HepG2 (cell line): Measurements from ENCODE around the gene GPX7. TPM values are rescaled to one million over a fixed set of nuclear protein-coding genes. Genes with fewer than 3 reads are reported as not detected.
A peak's percentile ranks its signal among the peaks of the same experiment; 100 is the strongest.

Experiments
- ATAC-seq: fragments of 200-7000 bp; cut with Tn5 transposase; 3 replicates; pipeline ENCODE4 v1.9.1; 2020; ENCODE audit warnings: mild to moderate bottlenecking, moderate library complexity
- BruUV-seq: library from RNA; stranded (reverse); fragments of 400-500 nt; replicated peaks from 2 replicates; lab custom pipeline; 2021; lab: Mats Ljungman, UMichigan
- CTCF ChIA-PET: fragments of 300-600 bp; formaldehyde crosslinking; extraction: SDS; loops from one replicate; lab custom pipeline; 2021; ENCODE audit warnings: low total read pairs, inconsistent platforms, low intra/inter-chr PET ratio; lab: Yijun Ruan, JAX
- POLR2A ChIA-PET: fragments of 350-600 bp; sonication (Branson Sonifier 250); formaldehyde crosslinking; loops from one replicate; lab custom pipeline; 2020; ENCODE audit warnings: antibody characterized with exemption, inconsistent platforms; lab: Yijun Ruan, JAX
- DNase-seq: peaks from one replicate; pipeline ENCODE4 v3.0.0-alpha.2; 2015; ENCODE audit warnings: low spot score
- FAIRE-seq: peaks from 3 replicates; lab custom pipeline; 2011; peaks lifted over from hg19 to GRCh38; lab: Jason Lieb, UNC
- H2AFZ ChIP-seq: one replicate; pipeline ENCODE4 v1.6.1; 2011; ENCODE audit warnings: low read length, inconsistent platforms
- H3K27ac ChIP-seq: fragments of 300-600 bp; 3 replicates; pipeline ENCODE4 v1.8.0; 2011; ENCODE audit warnings: mixed run types, mild to moderate bottlenecking, mixed read lengths, low read length, inconsistent platforms; ENCODE audit not compliant: insufficient read depth; ENCODE audit errors: extremely low read length
- H3K27me3 ChIP-seq, 2 experiments: fragments of 200-600 bp in 1 of 2; 2 replicates in 1 of 2; 3 replicates in 1 of 2; pipeline versions ENCODE4 v1.6.0 to v1.8.0; 2011; ENCODE audit warnings: low read length in 2 of 2, mild to moderate bottlenecking in 2 of 2, moderate library complexity in 2 of 2, inconsistent platforms in 1 of 2; ENCODE audit not compliant: insufficient read depth in 2 of 2, control insufficient read depth in 1 of 2
- H3K36me3 ChIP-seq, 2 experiments: fragments of 200-600 bp in 1 of 2; replicated peaks in 1 of 2; 2 replicates in 1 of 2; 3 replicates in 1 of 2; pipeline versions ENCODE4 v1.5.1 to v1.8.0; 2011; ENCODE audit warnings: low read length in 2 of 2, inconsistent platforms in 1 of 2; ENCODE audit not compliant: insufficient read depth in 2 of 2, control insufficient read depth in 1 of 2
- H3K4me1 ChIP-seq: 2 replicates; pipeline ENCODE4 v1.5.1; 2012; ENCODE audit warnings: low read length, inconsistent platforms; ENCODE audit not compliant: insufficient read depth
- H3K4me2 ChIP-seq: 2 replicates; pipeline ENCODE4 v1.6.0; 2011; ENCODE audit warnings: low read depth, low read length, inconsistent platforms
- H3K4me3 ChIP-seq, 3 experiments: fragments of 200-600 bp in 1 of 3; sonication (generic), shearing (Covaris generic) in 1 of 3; replicated peaks in 1 of 3; 2 replicates each; pipeline ENCODE4 v1.5.1; 2011 to 2016; ENCODE audit warnings: low read length in 3 of 3, inconsistent platforms in 2 of 3, low read depth in 2 of 3, mild to moderate bottlenecking in 2 of 3, control low read depth in 1 of 3, mixed read lengths in 1 of 3; ENCODE audit not compliant: insufficient read depth in 1 of 3
- H3K79me2 ChIP-seq: one replicate; pipeline ENCODE4 v1.6.1; 2011; ENCODE audit warnings: low read length, inconsistent platforms; ENCODE audit not compliant: insufficient read depth
- H3K9ac ChIP-seq: 2 replicates; pipeline ENCODE4 v1.6.0; 2011; ENCODE audit warnings: mild to moderate bottlenecking, low read depth, low read length, inconsistent platforms; ENCODE audit not compliant: insufficient read depth
- H3K9me3 ChIP-seq: 2 replicates; pipeline ENCODE4 v1.5.1; 2012; ENCODE audit warnings: mild to moderate bottlenecking, low read length
- H4K20me1 ChIP-seq: 2 replicates; pipeline ENCODE4 v1.6.0; 2011; ENCODE audit warnings: inconsistent platforms, mild to moderate bottlenecking, low read length, moderate library complexity; ENCODE audit not compliant: insufficient read depth
- GATAD1 ChIP-seq: IDR thresholded peaks from 2 replicates; pipeline ENCODE4 v1.6.1; 2016; ENCODE audit warnings: missing genetic modification reagents, missing compliant biosample characterization
- KDM2A ChIP-seq: sonication (generic); formaldehyde crosslinking; IDR thresholded peaks from 2 replicates; pipeline ENCODE4 v1.4.0; 2020; ENCODE audit warnings: low read depth, missing genetic modification reagents, borderline replicate concordance
- LBX2 ChIP-seq: sonication (generic); formaldehyde crosslinking; IDR thresholded peaks from 2 replicates; pipeline ENCODE4 v1.5.0; 2020; ENCODE audit warnings: missing genetic modification reagents, mild to moderate bottlenecking, borderline replicate concordance
- RFXAP ChIP-seq: sonication (generic); formaldehyde crosslinking; IDR thresholded peaks from 2 replicates; pipeline ENCODE4 v1.4.0; 2020; ENCODE audit warnings: missing genetic modification reagents, borderline replicate concordance
- SP140L ChIP-seq: sonication (generic); formaldehyde crosslinking; IDR thresholded peaks from 2 replicates; pipeline ENCODE4 v1.4.0; 2020; ENCODE audit warnings: missing genetic modification reagents, borderline replicate concordance
- TP53 ChIP-seq: sonication (generic); formaldehyde crosslinking; conservative IDR thresholded peaks from 2 replicates; pipeline ENCODE4 v1.4.0; 2020; ENCODE audit warnings: missing genetic modification reagents
- ZBTB49 ChIP-seq: sonication (generic); formaldehyde crosslinking; IDR thresholded peaks from 2 replicates; pipeline ENCODE4 v1.4.0; 2020; ENCODE audit warnings: missing genetic modification reagents, borderline replicate concordance
- ZFP36 ChIP-seq: fragments of 150-350 bp; IDR thresholded peaks from 2 replicates; pipeline ENCODE4 v1.6.1; 2018; ENCODE audit warnings: borderline replicate concordance, low read length, low read depth; ENCODE audit not compliant: partially characterized antibody
- ZNF180 ChIP-seq: sonication (generic); formaldehyde crosslinking; IDR thresholded peaks from 2 replicates; pipeline ENCODE4 v1.4.0; 2020; ENCODE audit warnings: low read depth, missing genetic modification reagents, borderline replicate concordance
- ZNF224 ChIP-seq: sonication (generic); formaldehyde crosslinking; IDR thresholded peaks from 2 replicates; pipeline ENCODE4 v1.5.0; 2020; ENCODE audit warnings: mild to moderate bottlenecking, missing genetic modification reagents
- ZNF263 ChIP-seq: sonication (generic); formaldehyde crosslinking; IDR thresholded peaks from 2 replicates; pipeline ENCODE4 v1.4.0; 2020; ENCODE audit warnings: missing genetic modification reagents
- ZNF317 ChIP-seq: sonication (generic); formaldehyde crosslinking; IDR thresholded peaks from 2 replicates; pipeline ENCODE4 v1.5.0; 2020; ENCODE audit warnings: mild to moderate bottlenecking, missing genetic modification reagents
- ZNF558 ChIP-seq: sonication (generic); formaldehyde crosslinking; IDR thresholded peaks from 2 replicates; pipeline ENCODE4 v1.9.0; 2022; ENCODE audit warnings: mild to moderate bottlenecking, missing genetic modification reagents, borderline replicate concordance
- ZNF605 ChIP-seq: sonication (generic); formaldehyde crosslinking; IDR thresholded peaks from 2 replicates; pipeline ENCODE4 v1.8.0; 2022; ENCODE audit warnings: mild to moderate bottlenecking, missing genetic modification reagents
- ZXDC ChIP-seq: sonication (generic); formaldehyde crosslinking; IDR thresholded peaks from 2 replicates; pipeline ENCODE4 v1.5.0; 2020; ENCODE audit warnings: mild to moderate bottlenecking, missing genetic modification reagents
- WGBS: methylation state at CpG from one replicate; pipeline ENCODE4 v1.1.6; 2017; ENCODE audit warnings: low lambda C conversion rate; 5-methylcytosine and 5-hydroxymethylcytosine counted together
- in situ Hi-C: cut with HindIII; loops from 2 replicates; pipeline ENCODE4 v1.10.0; 2017; ENCODE audit warnings: low pct_unique_long_range_greater_than_20kb; ENCODE audit not compliant: extremely low pct_ligation_motif_present
- intact Hi-C: fragments of 100-400 bp; cut with micrococcal nuclease; formaldehyde crosslinking; loops from one replicate; pipeline ENCODE4 v1.10.0; 2022; ENCODE audit not compliant: unreplicated experiment
- polyA plus RNA-seq, 8 experiments: library from polyadenylated mRNA; depleted of rRNA in 3 of 8; stranded (reverse) in 7 of 8; unstranded in 1 of 8; fragments of >200 nt; fragmentation: Illumina TruSeq in 4 of 8; extraction: Trizol in 4 of 8; gene quantifications; 2 replicates each; pipeline versions ENCODE4 v1.2.1 to v1.2.3, GENCODE V29; 2011 to 2016; ENCODE audit warnings: low read depth in 4 of 8, missing spikeins in 1 of 8, mixed read lengths in 1 of 8; ENCODE audit not compliant: insufficient read depth in 1 of 8
- total RNA-seq, 5 experiments: library from RNA; depleted of rRNA; stranded (reverse); fragments of >200 nt; fragmentation: Illumina TruSeq; extraction: Trizol; gene quantifications; 2 replicates each; pipeline ENCODE4 v1.2.3, GENCODE V29; 2016; ENCODE audit warnings: low read depth in 1 of 5
- TF ChIP-seq, protein P1 (sequence below): sonication (generic); formaldehyde crosslinking; IDR thresholded peaks from 2 replicates; pipeline ENCODE4 v1.9.0; 2022; ENCODE audit warnings: missing genetic modification reagents, mild to moderate bottlenecking, borderline replicate concordance

The GPX7 gene
- total and polyA plus RNA-seq, 2 of the 13 experiments (the other 11 are each of a cell fraction or from before 2014, with no cell fraction given) = 14.1 to 16.2 TPM

DNA sequence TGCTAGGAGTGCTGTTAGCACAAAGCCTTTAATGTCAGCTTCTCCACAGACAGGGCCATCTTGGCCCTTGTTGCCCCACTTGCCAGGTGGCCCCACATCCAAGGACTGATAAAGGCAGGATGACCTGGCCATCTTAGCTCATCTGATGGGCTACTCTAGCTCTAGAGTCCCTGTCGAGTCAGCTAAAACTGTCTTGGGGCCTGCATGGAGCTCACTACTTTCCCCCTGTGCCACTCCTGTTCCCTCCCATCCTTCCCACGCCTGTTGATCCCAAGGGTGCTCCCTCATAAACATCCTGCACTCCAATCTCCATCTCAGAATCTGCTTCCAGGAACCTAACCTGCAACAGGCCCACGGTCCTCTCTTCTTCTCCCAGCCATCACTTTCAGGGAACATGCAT lies 652 bp upstream of the GPX7 start:
- in situ Hi-C loops (no loop called here), intact Hi-C loops (loop anchor here (10.0 kb wide), 1 partner anchor 53 kb away; no protein-coding TSS in a partner anchor)
- ChIA-PET POLR2A (interaction anchor here (1.5 to 1.6 kb wide), 2 partner anchors 48 to 51 kb away, joined by 7 read pairs; partner anchors contain the start of gene TUT4), CTCF (no interaction called here)
- Histone ChIP-seq H3K4me1 (peaks cover 31% of the 10 kb centered on the region), H3K79me2 (no peaks in the 10 kb centered on the region), H3K27ac (no peak overlapping the region), H3K27me3 (no peaks in the 10 kb centered on the region), H3K4me3 (peak overlapping the region; percentile 49 to 69 (median 56); a peak in 5 of 6 replicates), H3K9me3 (no peaks in the 10 kb centered on the region), H3K4me2 (peak overlapping the region; percentile 87), H3K9ac (peak overlapping the region; percentile 64), H2AFZ (no peak overlapping the region), H3K36me3 (no peaks in the 10 kb centered on the region), H4K20me1 (no peaks in the 10 kb centered on the region)
- WGBS = 22% methylated on average over 3 of the region's 3 CpGs
- peak; percentile 23 for ATAC-seq
- no peak for FAIRE-seq
- BruUV-seq = no TSS peak
- DNase-seq = no peak
- TF ChIP-seq, protein P1, sequence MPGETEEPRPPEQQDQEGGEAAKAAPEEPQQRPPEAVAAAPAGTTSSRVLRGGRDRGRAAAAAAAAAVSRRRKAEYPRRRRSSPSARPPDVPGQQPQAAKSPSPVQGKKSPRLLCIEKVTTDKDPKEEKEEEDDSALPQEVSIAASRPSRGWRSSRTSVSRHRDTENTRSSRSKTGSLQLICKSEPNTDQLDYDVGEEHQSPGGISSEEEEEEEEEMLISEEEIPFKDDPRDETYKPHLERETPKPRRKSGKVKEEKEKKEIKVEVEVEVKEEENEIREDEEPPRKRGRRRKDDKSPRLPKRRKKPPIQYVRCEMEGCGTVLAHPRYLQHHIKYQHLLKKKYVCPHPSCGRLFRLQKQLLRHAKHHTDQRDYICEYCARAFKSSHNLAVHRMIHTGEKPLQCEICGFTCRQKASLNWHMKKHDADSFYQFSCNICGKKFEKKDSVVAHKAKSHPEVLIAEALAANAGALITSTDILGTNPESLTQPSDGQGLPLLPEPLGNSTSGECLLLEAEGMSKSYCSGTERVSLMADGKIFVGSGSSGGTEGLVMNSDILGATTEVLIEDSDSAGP = 0 out of 2 replicates have a peak, but pooled peaks have one; percentile 17
- TF ChIP-seq LBX2 (CRISPR knock-in tag) = no peak
- no peak for TF ChIP-seq TP53 (CRISPR knock-in tag)
- TF ChIP-seq ZNF317 (CRISPR knock-in tag) = no peak
- no peak for TF ChIP-seq ZFP36
- peak; percentile 2; the same call in 1 of the 2 replicates for TF ChIP-seq KDM2A (CRISPR knock-in tag)
- TF ChIP-seq ZNF224 (CRISPR knock-in tag) = no peak
- no peak for TF ChIP-seq SP140L (CRISPR knock-in tag)
- TF ChIP-seq ZXDC (CRISPR knock-in tag) = no peak
- no peak for TF ChIP-seq ZNF605 (CRISPR knock-in tag)
- no peak for TF ChIP-seq ZBTB49 (CRISPR knock-in tag)
- no peak for TF ChIP-seq ZNF558 (CRISPR knock-in tag)
- TF ChIP-seq GATAD1 (CRISPR knock-in tag) = no peak
- no peak for TF ChIP-seq ZNF180 (CRISPR knock-in tag)
- TF ChIP-seq ZNF263 (CRISPR knock-in tag) = 0 out of 2 replicates have a peak, but pooled peaks have one; percentile 26
- no peak for TF ChIP-seq RFXAP
